KG1 (cell line): ENCODE results near the gene WNT5A.

Experiments used
- DNase-seq: peaks from one replicate; lab custom pipeline; 2025; lab: John Stamatoyannopoulos, UW

Gene WNT5A

DNA sequence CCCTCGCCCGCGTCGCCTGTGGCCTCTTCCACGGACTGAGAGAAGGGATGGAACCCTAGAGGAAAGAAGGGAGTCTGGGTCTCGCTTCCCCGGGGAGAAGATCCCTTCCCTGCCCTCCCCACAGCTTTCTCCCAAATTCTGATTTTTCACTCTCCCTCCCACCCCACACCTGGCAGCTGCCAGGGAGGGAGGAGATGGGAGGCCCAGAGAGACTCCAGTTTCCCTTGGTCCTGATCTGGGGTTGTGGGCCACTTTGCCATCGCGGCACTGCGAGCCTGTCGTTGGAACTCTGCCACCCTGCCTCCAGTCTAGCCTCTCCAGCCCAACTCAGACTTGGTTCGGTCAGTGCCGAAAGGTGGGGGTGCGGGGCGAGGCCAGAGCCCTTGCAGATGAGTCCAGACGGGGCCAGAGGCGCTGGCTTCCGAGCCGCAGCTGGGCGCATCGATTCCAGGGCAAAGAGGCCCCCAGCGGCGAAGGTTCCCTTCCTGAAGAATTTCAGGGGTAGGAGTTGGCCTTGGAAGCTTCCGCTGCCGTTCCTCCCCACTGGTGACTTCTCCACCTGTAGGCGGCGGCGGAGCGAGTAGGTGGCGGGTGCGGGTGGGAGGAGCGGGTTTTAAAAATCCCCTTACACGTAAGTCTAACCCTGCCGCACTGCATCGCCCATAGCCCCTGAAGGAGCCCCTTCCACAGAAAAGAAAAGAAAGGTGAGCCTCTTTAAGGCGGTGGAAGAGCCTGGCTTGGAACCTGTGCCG lies 5.2 kb downstream of the WNT5A start:
- DNase-seq, result no peak

DNA sequence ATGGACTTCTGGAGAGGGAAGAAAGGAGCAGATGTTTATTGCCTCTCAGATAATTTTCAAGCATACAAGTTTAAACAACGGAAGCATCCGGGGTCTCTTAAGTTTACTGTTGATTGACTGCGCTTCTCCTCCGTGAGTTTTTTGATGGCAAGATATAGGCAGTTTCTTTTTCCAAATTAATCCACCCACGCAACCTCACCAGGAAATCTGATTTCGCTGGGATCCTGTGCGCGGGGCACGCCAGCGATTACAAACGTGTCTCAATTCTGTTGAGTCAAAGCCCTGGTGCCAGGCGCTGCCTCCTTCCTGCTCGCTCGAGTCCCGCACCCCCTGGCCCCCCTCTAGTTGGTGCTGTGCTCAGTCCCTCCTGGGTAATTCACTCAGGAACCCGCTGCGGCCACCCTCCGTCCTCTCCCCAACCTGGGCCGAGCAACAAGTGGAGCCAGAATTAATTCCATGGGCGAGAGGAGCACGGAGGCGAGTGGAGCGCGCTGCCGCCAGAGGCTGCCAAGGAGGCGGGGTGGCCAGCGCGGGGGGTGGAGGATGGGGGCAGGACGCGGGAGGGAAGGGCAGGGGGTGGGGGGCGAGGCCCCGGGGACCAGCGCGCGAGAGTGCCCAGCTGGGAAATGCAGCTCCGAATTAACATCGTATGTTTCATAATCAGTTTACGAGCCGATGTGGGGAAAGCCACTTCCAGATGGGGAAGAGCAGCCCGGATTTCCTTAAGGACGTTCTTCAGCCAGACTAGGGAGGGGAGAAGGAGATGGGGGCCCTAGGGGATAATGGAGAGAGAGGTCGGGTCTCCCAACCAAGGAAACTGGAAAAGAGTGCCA lies 6.0 kb downstream of the WNT5A start:
- no peak for DNase-seq

DNA sequence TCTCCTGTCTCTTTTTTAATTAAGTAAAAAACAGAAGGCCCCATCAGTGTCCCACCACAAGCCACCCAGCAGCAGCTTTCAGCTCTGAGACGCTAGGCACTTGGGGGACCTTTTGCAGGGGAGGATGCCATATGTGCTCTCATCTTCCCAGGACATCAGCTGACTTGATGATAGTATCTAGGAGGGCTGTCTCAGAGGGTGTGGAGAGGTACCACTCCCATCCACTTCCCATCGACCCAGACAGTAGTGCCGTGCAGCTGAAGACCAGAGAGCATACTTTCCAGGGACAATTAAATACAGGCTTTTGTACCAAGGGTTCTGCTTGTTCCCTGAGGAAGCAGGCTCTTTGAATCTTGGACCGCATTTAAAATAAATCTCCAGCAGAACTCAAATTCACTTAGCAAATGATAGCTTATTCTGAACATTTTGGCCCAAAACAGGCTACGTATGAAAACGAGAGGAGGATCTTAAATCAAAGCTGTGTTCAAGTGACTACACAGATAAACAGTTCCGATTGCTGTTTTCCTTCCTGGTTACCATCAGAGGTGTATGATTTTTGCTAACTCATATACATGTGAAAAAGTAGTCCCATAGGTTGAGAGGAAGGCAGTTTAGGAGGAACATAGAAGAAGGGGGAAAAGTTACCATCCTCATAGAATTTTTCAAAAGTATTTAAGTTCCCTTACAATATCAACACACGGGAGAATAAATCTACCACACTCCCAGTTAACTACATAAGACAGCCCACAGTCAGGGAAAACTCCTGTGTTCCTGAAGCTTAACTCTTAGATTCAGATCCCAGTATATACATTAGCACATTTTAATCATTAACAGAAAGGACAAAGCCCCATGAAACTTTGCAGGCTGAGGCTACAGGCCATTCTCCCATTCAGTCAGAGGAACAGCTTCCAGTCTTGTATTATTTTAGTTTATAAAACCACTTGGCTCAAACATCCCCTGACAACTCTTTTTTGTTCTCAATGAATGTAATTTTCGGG lies 9.5 kb downstream of the WNT5A start:
- DNase-seq, result no peak

DNA sequence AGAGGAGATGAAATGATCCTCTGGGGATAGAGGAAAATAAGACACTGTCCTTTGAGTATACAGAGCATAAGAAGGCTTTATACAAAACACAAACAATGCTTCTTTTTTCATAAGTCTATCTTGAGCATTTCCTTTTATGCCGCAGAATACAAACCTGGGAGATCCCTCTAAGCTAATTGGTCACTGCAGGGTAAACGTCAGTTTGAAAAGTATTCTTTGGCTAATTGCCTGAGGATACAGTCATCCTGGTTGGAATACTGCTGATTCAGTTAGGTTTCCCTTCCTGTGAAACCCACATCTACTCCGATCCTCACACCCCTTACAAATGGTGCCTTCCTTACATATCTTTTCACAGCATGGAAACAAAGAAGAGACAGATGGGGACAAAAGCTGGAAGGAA lies 10.6 kb downstream of the WNT5A start:
- no peak for DNase-seq

DNA sequence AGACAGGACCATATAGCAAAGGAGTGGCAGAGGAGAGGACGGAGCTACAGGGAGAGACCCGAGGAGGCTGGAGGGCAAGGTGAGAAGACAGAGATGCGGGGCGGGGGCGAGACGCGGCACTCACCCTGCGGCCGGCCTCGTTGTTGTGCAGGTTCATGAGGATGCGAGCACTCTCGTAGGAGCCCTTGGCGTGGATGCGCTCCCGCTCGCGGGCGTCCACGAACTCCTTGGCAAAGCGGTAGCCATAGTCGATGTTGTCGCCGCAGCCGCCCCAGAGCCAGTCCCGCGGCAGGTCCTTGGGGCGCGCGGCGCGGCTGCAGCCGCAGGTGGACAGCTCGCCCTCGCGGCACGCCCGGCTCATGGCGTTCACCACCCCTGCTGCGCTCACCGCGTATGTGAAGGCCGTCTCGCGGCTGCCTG lies 12.9 kb downstream of the WNT5A start:
- no peak for DNase-seq

DNA sequence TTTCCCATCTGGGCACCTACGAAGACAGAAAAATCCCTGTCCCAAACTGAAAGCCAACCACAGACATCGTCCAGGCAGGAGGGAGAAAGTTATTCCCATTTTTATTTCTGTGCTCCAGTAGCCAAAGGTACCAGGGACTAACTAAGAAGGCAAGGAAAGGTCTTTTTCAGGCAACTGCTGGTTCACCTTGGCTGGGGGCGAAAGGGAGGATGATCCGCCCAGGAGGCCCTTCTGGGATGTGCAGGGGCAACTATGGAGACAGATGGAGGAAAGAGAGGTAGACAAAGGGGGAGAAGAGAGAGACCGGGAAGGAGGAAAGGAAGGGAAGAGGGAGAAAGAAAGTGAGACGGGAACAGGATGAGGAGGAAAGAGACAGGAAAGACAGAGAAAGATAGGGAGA lies 13.3 kb downstream of the WNT5A start:
- DNase-seq, result no peak

DNA sequence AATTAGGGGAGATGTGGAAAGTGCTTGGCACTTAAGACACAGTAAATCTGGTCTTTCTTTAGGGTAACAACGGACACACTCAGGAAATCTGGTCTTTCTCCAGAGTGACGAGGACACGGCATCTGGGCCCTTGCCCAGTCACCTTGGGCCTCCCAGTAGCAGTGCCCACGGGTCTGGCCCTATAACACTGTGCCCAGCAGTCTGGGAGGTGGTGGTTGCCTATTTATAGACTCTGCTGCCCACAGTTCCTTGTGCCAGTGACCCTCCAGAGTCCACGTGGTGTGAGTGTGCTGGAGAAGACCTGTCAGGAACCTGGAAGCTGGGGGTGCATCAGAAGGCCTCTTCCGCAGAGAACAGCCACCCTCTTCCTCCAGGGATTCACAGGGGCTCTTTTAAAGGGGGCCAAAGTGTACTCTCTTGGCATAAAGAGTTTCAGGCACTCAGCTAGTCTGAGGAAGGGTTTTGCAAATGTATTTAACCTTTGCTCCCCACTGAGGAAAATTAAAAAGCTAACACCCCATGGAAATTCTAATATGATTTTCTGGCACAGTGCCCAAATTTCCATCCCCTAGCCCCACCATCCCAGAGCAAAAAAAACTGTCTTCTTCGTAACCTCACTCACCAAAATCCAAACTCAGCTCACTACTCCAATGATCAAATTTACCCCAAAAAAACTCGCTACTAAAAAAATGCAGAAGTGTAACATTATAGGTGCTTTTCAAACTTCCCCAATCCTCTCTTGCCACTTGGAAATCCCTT lies 15.4 kb downstream of the WNT5A start:
- no peak for DNase-seq

DNA sequence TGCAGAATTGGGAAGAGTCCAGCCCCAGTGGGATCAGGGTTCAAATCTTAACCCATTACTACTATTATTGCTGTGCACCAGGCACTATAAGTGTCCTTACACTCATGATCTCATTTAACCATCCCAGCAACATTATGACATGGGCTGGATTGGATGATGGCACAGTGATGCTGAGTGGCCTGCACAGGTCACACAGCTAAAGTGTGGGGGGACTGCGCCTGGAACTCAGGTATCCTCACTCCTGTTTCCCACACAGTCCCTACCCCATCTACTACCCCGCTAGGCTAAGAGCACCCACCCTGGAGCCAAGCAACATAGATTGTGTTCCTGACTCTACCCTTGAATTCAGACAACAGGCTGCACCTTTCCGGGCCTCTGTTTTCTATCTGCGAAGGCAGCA lies 16.0 kb downstream of the WNT5A start:
- DNase-seq, result no peak

DNA sequence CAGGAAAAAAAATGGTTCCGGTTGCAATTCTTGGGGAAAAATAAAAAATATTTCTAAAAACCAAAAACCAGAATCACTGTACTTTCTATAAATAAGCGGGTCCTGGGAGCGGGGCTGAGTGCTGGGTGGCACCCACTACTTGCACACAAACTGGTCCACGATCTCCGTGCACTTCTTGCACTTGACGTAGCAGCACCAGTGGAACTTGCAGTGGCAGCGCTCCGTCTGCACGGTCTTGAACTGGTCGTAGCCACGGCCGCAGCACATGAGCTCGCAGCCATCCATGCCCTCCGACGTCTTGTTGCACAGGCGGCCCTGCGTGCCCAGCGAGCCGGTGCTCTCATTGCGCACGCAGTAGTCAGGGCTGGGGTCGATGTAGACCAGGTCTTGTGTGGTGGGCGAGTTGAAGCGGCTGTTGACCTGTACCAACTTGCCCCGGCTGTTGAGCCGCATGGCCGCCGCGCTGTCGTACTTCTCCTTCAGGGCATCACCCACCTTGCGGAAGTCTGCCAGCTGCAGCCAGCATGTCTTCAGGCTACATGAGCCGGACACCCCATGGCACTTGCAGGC lies 17.1 kb downstream of the WNT5A start:
- no peak for DNase-seq

DNA sequence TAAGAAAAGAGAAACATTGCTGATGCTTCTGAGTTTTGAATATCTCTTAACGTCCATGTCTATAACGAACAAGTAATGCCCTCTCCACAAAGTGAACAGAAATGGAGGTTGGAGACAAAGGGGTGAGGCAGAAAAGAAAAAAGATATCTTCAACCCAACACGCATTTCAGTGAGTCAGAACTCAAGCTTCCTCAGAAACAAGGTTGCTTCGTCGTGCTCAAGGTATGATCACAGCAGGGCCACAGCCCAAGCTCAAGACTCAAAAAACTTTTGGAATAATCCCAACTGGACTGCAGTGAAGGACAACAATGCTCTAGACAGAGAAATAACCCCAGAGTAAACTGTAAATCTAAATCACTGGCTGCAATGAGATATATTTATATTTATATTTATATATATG lies 18.9 kb downstream of the WNT5A start:
- DNase-seq, result no peak

DNA sequence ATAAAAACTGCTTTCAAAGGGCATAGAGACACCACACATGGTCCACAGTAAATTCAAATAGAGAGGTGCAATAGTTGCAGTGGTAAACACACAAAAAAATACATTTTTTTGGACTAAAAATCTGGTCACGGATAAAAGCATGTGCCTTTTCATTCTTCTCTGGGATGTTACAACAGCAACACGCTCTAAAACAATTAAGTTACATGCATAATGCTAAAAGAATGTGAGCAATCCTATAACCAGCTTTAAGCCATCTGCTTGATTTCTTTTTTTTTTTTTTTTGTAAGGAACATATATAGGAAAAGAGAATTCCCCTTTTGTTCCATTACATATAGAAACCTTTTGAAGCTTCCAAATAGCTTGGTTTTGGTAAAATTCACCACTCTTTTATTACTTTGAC lies 20.0 kb downstream of the WNT5A start:
- no peak for DNase-seq

DNA sequence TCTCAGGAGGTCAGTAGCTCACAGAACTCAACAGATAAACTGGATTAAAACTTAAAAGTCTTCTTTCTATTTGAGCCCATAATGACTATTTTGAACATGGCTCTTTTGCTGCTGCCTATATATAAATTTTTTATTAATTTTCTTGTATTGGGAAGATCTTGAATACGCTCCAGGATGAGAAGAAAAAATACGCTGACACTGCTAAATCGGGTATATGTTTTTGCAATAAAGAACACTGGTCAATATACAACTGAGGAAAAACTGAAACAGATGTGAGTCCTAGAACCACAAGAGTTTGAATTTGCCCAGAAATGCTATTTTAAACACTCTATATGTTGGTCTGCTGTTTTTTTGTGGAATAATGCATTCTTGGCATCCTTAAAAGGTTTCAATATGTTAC lies 20.6 kb downstream of the WNT5A start:
- DNase-seq, result no peak

DNA sequence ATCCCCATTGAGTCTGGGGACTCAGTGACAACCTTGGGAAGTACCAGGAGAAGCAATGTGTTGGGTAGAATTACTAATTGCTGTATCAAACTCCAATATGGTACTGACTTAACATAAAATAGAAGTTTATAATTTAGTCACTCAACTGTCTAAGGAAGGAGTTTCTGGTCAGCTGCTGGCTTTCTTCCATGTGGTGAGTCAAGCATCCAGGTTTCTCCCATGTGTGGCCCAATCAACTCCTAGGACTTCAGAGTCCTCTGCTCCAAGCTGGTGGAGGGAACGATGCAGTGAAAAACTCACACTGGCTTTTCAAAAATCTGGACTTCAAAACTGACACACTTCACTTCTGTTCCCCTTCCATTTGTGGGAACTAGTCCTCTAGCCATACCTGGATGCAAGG lies 25.2 kb downstream of the WNT5A start:
- no peak for DNase-seq

DNA sequence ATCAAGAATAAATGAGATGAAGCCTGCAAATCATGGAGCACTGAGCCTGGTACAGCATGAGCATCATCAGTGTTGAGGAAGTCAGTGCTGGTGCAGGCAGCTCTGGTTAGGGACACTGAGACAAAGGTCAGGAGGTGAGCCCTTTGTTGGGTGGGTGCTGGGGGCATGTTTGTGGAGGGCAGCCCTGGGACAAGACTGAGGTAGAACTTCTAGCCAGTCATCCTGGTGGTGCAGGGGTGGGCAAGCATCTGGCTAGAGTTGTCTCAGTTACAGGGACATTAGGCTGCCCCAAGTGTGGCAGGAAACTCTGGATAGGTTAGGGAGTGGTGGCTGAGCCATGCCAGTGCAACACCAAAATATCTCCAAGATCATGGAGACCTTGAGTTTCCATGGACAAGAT lies 27.3 kb downstream of the WNT5A start:
- no peak for DNase-seq

DNA sequence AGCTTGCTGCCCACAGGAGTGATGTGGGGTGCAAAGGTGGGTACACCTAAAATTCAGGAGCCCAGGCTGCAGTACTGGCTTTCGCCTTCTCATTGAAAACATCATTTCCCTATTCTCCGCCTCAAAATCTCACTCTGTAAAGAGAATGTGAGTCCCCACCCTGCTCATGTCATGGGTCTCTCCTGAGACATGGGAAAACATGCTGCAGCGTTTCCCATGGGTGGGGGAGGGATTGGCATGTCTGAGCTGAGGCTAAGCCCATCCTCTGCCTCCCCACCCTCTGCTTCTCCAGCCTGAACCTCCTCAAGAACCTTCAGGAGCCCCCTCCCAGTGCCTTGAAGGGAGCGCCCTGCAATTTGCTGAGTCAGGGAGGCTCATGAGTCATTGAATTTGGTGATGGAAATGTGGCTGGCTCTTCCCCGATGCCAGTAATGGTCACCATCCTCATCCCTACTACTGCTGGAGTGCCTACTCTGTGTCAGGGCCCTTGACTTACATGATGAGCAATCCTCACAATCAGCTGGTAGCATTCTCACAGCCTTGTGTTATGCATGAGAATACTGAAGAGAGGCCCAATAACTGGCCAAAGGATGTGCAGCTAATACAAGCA lies 28.8 kb downstream of the WNT5A start:
- no peak for DNase-seq

DNA sequence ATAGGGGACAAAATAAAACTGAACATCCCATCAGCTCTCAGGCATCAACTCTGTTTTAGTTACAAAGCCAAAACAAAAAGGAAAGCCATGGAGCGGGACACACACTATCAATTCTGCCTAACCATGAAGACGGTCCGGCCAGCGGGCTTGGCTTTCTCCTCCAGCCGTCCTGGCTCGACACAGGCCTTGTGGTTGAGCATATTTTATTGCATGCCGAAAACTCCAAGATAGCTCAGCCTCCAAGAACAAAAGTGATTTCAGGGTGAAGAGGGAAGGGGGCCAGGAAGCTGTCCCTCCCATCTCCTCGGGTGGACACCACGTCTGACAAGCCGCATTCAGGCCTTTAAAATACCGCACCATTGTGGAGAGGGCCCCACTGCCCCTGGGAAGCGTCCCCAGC lies 31.2 kb downstream of the WNT5A start:
- no peak for DNase-seq

DNA sequence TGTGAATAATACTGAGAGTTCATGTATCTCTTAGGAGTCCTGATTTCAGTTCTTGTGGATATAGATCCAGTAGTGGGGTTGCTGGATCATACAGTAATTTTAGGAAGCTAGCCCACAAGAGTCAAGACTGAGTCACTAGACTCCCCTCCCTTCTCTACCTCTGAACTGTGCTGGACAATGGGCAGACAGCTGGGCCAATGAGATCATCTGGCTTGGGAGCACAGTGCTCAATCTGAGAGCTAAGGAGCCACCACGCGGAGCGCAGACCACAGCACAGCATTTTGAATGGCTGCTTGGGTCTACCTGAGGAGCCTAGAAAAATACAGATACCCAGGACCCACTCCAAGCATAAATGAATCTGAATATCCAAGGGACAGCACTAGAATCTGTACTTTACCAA lies 32.5 kb downstream of the WNT5A start:
- DNase-seq, result no peak

DNA sequence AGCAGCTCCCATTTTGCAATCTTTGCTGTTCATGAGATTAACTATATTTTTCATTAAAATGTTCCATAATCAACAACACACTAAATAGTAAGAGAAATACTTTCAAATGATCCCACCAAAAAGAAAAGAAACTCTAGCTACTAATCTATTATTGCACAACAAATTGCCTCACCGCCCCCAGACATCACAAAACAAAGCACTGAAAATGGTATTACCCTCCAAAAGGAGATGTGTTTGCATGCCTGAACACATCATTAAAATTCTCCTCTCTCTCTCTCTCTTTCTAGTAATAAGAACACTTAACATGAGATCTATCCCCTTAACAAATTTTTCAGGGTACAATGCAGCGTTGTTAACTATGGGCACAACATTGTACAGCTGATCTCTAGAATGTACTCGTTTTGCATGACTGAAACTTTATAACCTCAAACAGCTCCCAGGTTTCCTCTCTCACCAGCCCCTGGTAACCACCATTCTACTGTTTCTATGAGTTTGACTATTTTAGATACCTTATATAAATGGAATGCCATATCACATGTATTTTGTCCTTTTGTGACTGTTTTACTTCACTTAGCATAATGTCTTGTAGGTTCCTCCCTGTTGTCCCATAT lies 33.1 kb downstream of the WNT5A start:
- no peak for DNase-seq

DNA sequence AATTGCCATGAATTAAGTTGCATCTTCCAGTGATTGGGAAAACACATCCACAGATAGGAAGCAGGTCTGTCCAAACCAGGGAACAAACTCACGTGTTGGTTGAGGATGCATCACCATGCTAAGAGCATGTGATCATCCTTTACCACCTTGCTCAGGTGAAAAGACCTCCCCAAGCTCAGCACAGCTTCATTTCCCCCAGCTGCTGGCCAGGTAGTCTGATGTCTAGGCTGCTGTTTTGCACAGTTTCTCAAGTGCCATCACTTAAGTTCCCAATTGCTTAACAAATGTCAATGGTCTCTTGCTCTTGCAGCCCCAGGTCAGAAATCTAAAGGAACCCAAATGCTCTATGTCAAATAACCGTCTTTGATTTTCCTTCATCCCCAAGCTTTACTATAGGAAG lies 34.2 kb downstream of the WNT5A start:
- no peak for DNase-seq

DNA sequence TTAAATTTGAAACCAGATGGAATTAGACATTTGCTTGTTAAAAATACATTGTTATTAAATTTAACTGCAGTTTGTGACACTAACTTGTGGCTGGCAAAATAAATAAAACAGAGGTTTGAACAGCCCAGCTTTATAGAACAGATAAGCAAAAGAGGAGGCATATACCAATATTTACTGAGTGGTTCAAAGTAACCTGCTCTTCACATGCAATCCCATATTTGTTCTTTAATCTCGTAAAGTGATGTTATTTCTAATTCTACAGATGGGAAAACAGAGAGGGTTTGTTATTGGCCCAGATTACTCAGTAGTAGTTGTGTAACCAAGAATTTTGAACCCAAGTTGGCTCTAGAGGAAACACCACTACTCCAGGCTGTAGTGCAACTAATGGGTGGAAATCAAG lies 37.6 kb downstream of the WNT5A start:
- no peak for DNase-seq
